ENCODE measurements around the gene NAB2. TPM values are rescaled to one million over a fixed set of nuclear protein-coding genes. Genes with fewer than 3 reads are reported as not detected.
"Not testable (repeated sequence)": the region's sequence is repeated elsewhere in the genome, so short reads cannot be mapped to it uniquely, and the experiment has no call there.

Gene NAB2
- total RNA-seq, 1 experiment from 2014 or later = 19.4 TPM

DNA sequence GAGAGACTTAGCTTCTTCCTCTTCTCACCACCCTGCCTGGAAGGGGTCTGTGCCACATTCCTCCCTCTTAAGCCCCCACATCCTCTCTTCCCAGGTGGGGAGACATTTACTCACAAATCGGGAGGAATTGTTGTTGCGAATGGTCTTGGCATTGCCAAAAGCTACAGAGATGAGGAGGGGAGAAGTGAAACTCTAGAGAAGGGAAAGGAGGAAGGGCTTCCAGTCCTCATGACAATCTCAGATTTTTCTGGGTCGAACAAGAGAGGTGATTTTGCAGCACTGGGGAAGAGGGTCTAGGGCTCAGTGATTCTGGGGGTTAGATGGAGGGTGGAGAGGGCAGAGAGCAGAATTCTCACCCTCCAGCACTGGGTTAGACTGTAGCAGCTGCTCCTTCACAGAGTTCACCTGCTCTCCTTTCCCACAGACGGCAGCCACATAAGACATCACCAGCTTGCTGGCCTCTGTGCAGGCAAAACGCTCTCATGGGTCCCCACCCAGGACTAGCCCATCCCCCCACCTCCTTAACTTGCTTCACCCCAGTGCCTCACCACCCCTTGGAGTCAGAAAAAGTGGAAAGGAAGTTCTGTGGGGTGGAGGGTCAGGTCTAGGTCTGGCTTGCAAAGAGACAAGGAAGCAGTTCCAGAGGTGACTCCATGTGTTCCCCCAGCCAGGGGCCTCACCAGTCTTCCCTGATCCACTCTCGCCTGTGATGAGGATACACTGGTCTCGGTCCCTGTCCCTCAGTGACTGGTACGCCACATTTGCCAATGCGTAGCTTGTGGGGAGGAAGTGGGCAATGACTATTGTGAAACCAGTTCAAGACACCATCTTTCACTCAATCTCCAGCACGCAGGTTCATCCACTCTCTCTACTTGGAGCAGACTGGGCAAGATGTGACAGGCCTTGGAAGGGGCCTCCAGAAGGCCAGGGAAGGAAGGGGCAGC lies 41.7 kb upstream of the NAB2 start:
- Histone ChIP-seq H3K4me2 (ENCODE audit: low read depth, low read length, poor library complexity, severe bottlenecking) (no peak overlapping the region), H3K9me2 (replicated peaks; ENCODE audit: insufficient read depth, low read length) (no peaks in the 10 kb centered on the region), H3K79me2 (ENCODE audit: low read length) (no peaks in the 10 kb centered on the region), H2AFZ (ENCODE audit: low read length) (no peak overlapping the region), H3K9ac (ENCODE audit: low read length) (no peak overlapping the region), H3K9me3 (ENCODE audit: low read length) (no peaks in the 10 kb centered on the region), H3K27ac (ENCODE audit: low read length) (no peak overlapping the region), H3K4me1 (ENCODE audit: low read length) (peaks cover 8% of the 10 kb centered on the region), H4K20me1 (ENCODE audit: insufficient read depth, low read depth, low read length) (no peaks in the 10 kb centered on the region), H3K27me3 (ENCODE audit: low read length) (no peaks in the 10 kb centered on the region), H3K36me3 (ENCODE audit: insufficient read depth, low read length) (no peaks in the 10 kb centered on the region), H3K4me3 (ENCODE audit: low read length) (no peak overlapping the region)
- DNase-seq = no peak

DNA sequence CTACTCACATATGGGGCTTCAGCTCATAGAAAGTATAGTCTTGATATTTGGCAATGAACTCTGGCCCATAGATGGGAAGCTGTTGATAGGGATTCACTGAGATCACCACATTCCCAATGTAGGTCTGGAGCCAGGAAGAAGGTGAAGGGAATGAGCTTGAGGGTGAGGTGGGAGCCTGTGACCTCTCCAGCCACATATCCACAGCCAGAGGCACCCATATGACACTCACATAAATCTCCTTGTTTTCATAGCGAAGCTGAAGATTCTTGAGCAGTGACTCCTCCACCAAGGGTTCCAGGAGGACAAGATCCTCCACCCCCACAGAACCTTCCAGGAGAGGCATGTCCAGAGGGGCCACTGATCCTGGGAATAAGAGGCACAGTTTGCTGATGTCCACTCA lies 40.9 kb upstream of the NAB2 start:
- H2AFZ ChIP-seq (ENCODE audit: low read length) = no peak overlapping the region

DNA sequence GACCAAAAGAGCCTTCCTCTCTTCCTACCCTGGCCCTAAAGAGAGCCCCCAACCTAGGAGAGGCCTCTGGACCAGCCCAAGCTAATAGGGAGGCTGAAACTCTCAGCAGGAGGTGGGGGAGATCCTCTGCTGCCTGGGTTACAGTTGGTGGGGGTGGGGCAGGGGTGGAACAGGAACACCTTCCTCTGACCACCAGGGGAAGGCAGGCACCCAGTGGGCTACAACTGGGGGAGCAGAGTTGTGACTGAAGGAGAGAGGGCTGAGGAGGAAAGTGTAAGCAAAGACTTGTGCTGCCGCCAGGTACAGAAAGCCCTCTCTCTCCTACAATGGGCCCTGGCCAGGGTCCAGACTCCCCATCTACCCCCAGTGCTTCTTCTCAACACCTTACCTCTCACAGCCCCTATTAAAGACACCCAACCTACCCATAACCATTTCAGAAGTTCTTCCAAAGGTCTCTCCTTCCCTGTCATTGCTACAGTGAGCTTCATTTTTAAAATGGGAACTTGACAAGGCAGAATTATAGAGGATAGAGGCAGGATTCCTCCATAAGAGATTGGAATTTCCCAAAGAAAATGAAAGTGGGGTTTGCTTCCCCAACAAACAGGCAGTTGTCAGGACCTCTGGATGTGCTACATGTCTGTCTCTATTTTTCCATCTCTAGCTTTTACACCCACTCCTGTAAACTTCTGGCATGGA lies 40.3 kb upstream of the NAB2 start:
- Histone ChIP-seq H3K4me2 (ENCODE audit: low read depth, low read length, poor library complexity, severe bottlenecking) (no peak overlapping the region), H3K27ac (ENCODE audit: low read length) (no peak overlapping the region), H3K36me3 (ENCODE audit: insufficient read depth, low read length) (no peaks in the 10 kb centered on the region), H3K27me3 (ENCODE audit: low read length) (no peaks in the 10 kb centered on the region), H3K4me1 (ENCODE audit: low read length) (peaks cover 8% of the 10 kb centered on the region), H3K79me2 (ENCODE audit: low read length) (no peaks in the 10 kb centered on the region), H3K4me3 (ENCODE audit: low read length) (no peak overlapping the region), H3K9me3 (ENCODE audit: low read length) (no peaks in the 10 kb centered on the region), H3K9me2 (replicated peaks; ENCODE audit: insufficient read depth, low read length) (no peaks in the 10 kb centered on the region), H4K20me1 (ENCODE audit: insufficient read depth, low read depth, low read length) (no peaks in the 10 kb centered on the region), H3K9ac (ENCODE audit: low read length) (no peak overlapping the region), H2AFZ (ENCODE audit: low read length) (no peak overlapping the region)
- DNase-seq = no peak

More for the DNA sequence above, 40.9 kb upstream of the NAB2 start:
- Histone ChIP-seq H3K9me2 (replicated peaks; ENCODE audit: insufficient read depth, low read length) (no peaks in the 10 kb centered on the region), H4K20me1 (ENCODE audit: insufficient read depth, low read depth, low read length) (no peaks in the 10 kb centered on the region), H3K4me2 (ENCODE audit: low read depth, low read length, poor library complexity, severe bottlenecking) (no peak overlapping the region), H3K36me3 (ENCODE audit: insufficient read depth, low read length) (no peaks in the 10 kb centered on the region), H3K4me1 (ENCODE audit: low read length) (peaks cover 8% of the 10 kb centered on the region), H3K4me3 (ENCODE audit: low read length) (no peak overlapping the region), H3K79me2 (ENCODE audit: low read length) (no peaks in the 10 kb centered on the region), H3K27me3 (ENCODE audit: low read length) (no peaks in the 10 kb centered on the region), H3K9me3 (ENCODE audit: low read length) (no peaks in the 10 kb centered on the region), H3K27ac (ENCODE audit: low read length) (no peak overlapping the region), H3K9ac (ENCODE audit: low read length) (no peak overlapping the region)
- no peak for DNase-seq

DNA sequence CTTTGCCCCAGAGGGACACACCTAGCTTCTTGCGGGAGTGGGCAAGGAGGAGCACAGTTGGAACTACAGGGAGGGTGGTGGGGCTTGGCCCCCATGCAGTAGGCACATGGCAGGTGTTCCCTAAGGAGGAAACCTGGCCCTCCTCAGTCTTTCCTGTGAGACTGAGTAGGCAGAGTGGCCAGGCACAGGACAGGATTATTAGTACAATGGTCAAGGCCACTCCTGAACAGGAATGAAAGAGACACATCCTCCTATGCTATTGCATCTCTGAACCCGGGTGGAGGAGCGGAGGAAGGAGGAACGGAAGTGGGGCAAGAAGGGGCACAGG lies 39.8 kb upstream of the NAB2 start:
- Histone ChIP-seq H3K27ac (ENCODE audit: low read length) (no peak overlapping the region), H3K9me2 (replicated peaks; ENCODE audit: insufficient read depth, low read length) (no peaks in the 10 kb centered on the region), H3K9ac (ENCODE audit: low read length) (no peak overlapping the region), H3K4me3 (ENCODE audit: low read length) (no peak overlapping the region), H3K9me3 (ENCODE audit: low read length) (no peaks in the 10 kb centered on the region), H3K79me2 (ENCODE audit: low read length) (no peaks in the 10 kb centered on the region), H3K36me3 (ENCODE audit: insufficient read depth, low read length) (no peaks in the 10 kb centered on the region), H3K4me2 (ENCODE audit: low read depth, low read length, poor library complexity, severe bottlenecking) (no peak overlapping the region), H3K27me3 (ENCODE audit: low read length) (no peaks in the 10 kb centered on the region), H2AFZ (ENCODE audit: low read length) (no peak overlapping the region), H4K20me1 (ENCODE audit: insufficient read depth, low read depth, low read length) (no peaks in the 10 kb centered on the region), H3K4me1 (ENCODE audit: low read length) (peaks cover 8% of the 10 kb centered on the region)
- DNase-seq = no peak

DNA sequence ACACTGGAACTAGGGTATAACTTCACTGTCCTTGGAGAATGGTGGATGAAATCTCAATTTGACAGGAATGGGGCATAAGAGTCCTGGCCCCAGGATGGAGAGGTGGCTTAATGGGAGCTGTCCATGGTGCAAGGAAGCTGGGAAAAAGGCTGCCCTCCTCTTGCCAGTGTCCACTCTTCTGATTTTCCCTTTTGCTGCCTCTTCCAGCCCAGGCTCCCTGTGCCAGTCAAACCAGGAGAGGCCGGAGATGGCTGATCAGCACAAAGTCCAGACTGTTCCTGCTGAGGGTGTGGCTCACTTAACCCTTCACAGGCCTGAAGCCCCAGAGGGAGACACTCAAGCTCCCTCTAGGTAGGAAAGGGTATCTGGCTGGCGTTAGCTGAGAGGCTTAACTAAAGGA lies 39.0 kb upstream of the NAB2 start, which contains the start of gene MYO1A:
Gene MYO1A (minus strand): TSS at position 240 of the 400 bp plus-strand sequence. CDS start 1,806 bp downstream, outside the sequence.
- Histone ChIP-seq H4K20me1 (ENCODE audit: insufficient read depth, low read depth, low read length) (no peaks in the 10 kb centered on the region), H3K9me2 (replicated peaks; ENCODE audit: insufficient read depth, low read length) (no peaks in the 10 kb centered on the region), H3K4me1 (ENCODE audit: low read length) (peaks cover 8% of the 10 kb centered on the region), H3K27me3 (ENCODE audit: low read length) (no peaks in the 10 kb centered on the region), H3K36me3 (ENCODE audit: insufficient read depth, low read length) (no peaks in the 10 kb centered on the region), H2AFZ (ENCODE audit: low read length) (no peak within 1 kb of the TSS), H3K4me3 (ENCODE audit: low read length) (no peak within 1 kb of the TSS), H3K9me3 (ENCODE audit: low read length) (no peaks in the 10 kb centered on the region), H3K9ac (ENCODE audit: low read length) (no peak within 1 kb of the TSS), H3K27ac (ENCODE audit: low read length) (no peak within 1 kb of the TSS), H3K79me2 (ENCODE audit: low read length) (no peaks in the 10 kb centered on the region), H3K4me2 (ENCODE audit: low read depth, low read length, poor library complexity, severe bottlenecking) (no peak within 1 kb of the TSS)
- no peak for DNase-seq

DNA sequence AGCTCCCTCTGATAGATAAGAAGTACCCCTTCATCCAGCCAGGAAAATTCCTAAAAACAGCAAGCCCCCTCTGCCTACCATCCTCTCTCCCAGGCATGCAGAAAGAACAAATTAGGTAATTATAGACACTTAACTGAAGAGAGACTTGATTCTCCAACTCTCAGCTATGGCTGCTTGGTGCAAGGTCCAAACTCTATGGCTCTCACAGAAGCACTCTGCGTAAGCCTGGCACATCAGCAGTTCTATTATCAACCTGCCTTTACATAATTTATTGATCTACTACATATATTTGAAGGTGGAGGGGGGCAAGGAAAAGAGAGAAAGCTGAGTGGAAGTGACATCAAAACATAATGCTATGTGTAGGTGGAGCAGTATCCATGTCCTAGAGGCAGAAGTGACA lies 37.9 kb upstream of the NAB2 start:
- Histone ChIP-seq H3K4me1 (ENCODE audit: low read length) (peaks cover 8% of the 10 kb centered on the region), H3K4me3 (ENCODE audit: low read length) (no peak overlapping the region), H3K4me2 (ENCODE audit: low read depth, low read length, poor library complexity, severe bottlenecking) (no peak overlapping the region), H3K9ac (ENCODE audit: low read length) (no peak overlapping the region), H3K27ac (ENCODE audit: low read length) (no peak overlapping the region), H3K9me3 (ENCODE audit: low read length) (no peaks in the 10 kb centered on the region), H2AFZ (ENCODE audit: low read length) (no peak overlapping the region), H4K20me1 (ENCODE audit: insufficient read depth, low read depth, low read length) (no peaks in the 10 kb centered on the region), H3K27me3 (ENCODE audit: low read length) (no peaks in the 10 kb centered on the region), H3K9me2 (replicated peaks; ENCODE audit: insufficient read depth, low read length) (no peaks in the 10 kb centered on the region), H3K79me2 (ENCODE audit: low read length) (no peaks in the 10 kb centered on the region), H3K36me3 (ENCODE audit: insufficient read depth, low read length) (peaks cover 6% of the 10 kb centered on the region)
- DNase-seq = no peak

DNA sequence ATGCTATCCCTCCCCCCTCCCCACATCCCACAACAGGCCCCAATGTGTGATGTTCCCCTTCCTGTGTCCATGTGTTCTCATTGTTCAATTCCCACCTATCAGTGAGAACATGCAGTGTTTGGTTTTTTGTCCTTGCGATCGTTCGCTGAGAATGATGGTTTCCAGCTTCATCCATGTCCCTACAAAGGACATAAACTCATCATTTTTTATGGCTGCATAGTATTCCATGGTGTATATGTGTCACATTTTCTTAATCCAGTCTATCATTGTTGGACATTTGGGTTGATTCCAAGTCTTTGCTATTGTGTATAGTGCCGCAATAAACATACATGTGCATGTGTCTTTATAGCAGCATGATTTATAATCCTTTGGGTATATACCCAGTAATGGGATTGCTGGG lies 35.8 kb upstream of the NAB2 start:
- not testable (repeated sequence) for H4K20me1 ChIP-seq (ENCODE audit: insufficient read depth, low read depth, low read length); H3K27ac ChIP-seq (ENCODE audit: low read length); H3K4me2 ChIP-seq (ENCODE audit: low read depth, low read length, poor library complexity, severe bottlenecking); H3K9ac ChIP-seq (ENCODE audit: low read length); H2AFZ ChIP-seq (ENCODE audit: low read length); H3K9me2 ChIP-seq (replicated peaks; ENCODE audit: insufficient read depth, low read length); H3K9me3 ChIP-seq (ENCODE audit: low read length); H3K4me3 ChIP-seq (ENCODE audit: low read length); H3K79me2 ChIP-seq (ENCODE audit: low read length); DNase-seq; H3K4me1 ChIP-seq (ENCODE audit: low read length); H3K27me3 ChIP-seq (ENCODE audit: low read length)
- peaks cover 27% of the 10 kb centered on the region for H3K36me3 ChIP-seq (ENCODE audit: insufficient read depth, low read length)

DNA sequence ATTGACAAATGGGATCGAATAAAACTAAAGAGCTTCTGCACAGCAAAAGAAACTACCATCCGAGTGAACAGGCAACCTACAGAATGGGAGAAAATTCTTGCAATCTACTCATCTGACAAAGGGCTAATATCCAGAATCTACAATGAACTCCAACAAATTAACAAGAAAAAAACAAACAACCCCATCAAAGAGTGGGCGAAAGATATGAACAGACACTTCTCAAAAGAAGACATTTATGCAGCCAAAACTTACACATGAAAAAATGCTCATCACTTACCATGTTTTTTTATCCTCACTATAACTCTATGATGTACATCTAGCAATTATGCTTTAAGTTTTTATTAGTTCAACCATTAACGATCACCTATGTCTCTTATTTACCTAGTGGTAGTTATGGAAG lies 35.0 kb upstream of the NAB2 start:
- not testable (repeated sequence) for H3K9me3 ChIP-seq (ENCODE audit: low read length); H2AFZ ChIP-seq (ENCODE audit: low read length); H3K27me3 ChIP-seq (ENCODE audit: low read length); DNase-seq; H3K9me2 ChIP-seq (replicated peaks; ENCODE audit: insufficient read depth, low read length); H3K9ac ChIP-seq (ENCODE audit: low read length); H3K4me1 ChIP-seq (ENCODE audit: low read length); H3K79me2 ChIP-seq (ENCODE audit: low read length); H3K27ac ChIP-seq (ENCODE audit: low read length); H3K4me3 ChIP-seq (ENCODE audit: low read length); H4K20me1 ChIP-seq (ENCODE audit: insufficient read depth, low read depth, low read length); H3K4me2 ChIP-seq (ENCODE audit: low read depth, low read length, poor library complexity, severe bottlenecking)
- H3K36me3 ChIP-seq (ENCODE audit: insufficient read depth, low read length) = peaks cover 35% of the 10 kb centered on the region

Data from Karpas-422 (cell line).